Measurements from ENCODE around the gene SAMD4A. TPM values are rescaled to one million over a fixed set of nuclear protein-coding genes. Genes with fewer than 3 reads are reported as not detected.

The SAMD4A gene
- total RNA-seq, 4 donors from 2014 or later, result 2.9 to 19.5 (median 3.9) TPM

GRCh38 chr14:54724123-54724522 is 157.2 kb downstream of the SAMD4A start:
- no peaks in the 10 kb centered on the region for H3K9me3 ChIP-seq
- H3K4me1 ChIP-seq, result peaks cover 0 to under 1% (median 0%) of the 10 kb centered on the region in 3 donors
- TF ChIP-seq CTCF (IDR thresholded peaks at IDR 0.05) (no peak), POLR2A (IDR thresholded peaks at IDR 0.05) (no peak)
- no peak overlapping the region for H3K27ac ChIP-seq
- H3K4me3 ChIP-seq, result no peak overlapping the region
- H3K36me3 ChIP-seq, result no peaks in the 10 kb centered on the region
- WGBS, 2 donors, result 88% methylated on average over 3 to 4 of the region's 4 CpGs
- no peaks in the 10 kb centered on the region for H3K27me3 ChIP-seq
- DNase-seq, result no peak
- intact Hi-C loops (cut with DNase I), result no loop called here

- no peak for TF ChIP-seq POLR2A (IDR thresholded peaks at IDR 0.05)
- no peak for TF ChIP-seq CTCF (IDR thresholded peaks at IDR 0.05)
- no peaks in the 10 kb centered on the region for H3K36me3 ChIP-seq
- no peak for DNase-seq
- intact Hi-C loops (cut with DNase I), result no loop called here
- no peaks in the 10 kb centered on the region for H3K9me3 ChIP-seq
- no peaks in the 10 kb centered on the region for H3K27me3 ChIP-seq
- no peak overlapping the region for H3K4me3 ChIP-seq
- 76 to 85% methylated on average over 5 of the region's 5 CpGs for WGBS, 2 donors
- H3K27ac ChIP-seq, result no peak overlapping the region
- H3K4me1 ChIP-seq, result no peaks in the 10 kb centered on the region
These were observed 157.9 kb downstream of the SAMD4A start for GRCh38 chr14:54724676-54725325.

GRCh38 chr14:54725998-54726397 is 159.1 kb downstream of the SAMD4A start:
- Histone ChIP-seq H3K4me1 (peaks cover 0 to 3% (median 0%) of the 10 kb centered on the region in 3 donors), H3K27me3 (no peaks in the 10 kb centered on the region), H3K4me3 (no peak overlapping the region), H3K9me3 (no peaks in the 10 kb centered on the region), H3K36me3 (no peaks in the 10 kb centered on the region), H3K27ac (no peak overlapping the region)
- TF ChIP-seq CTCF (IDR thresholded peaks at IDR 0.05) (no peak), POLR2A (IDR thresholded peaks at IDR 0.05) (no peak)
- DNase-seq, result no peak
- intact Hi-C loops (cut with DNase I), result no loop called here

- Histone ChIP-seq H3K4me3 (no peak overlapping the region), H3K36me3 (no peaks in the 10 kb centered on the region), H3K27me3 (no peaks in the 10 kb centered on the region), H3K4me1 (peaks cover 0 to 8% (median 0%) of the 10 kb centered on the region in 3 donors), H3K27ac (no peak overlapping the region), H3K9me3 (no peaks in the 10 kb centered on the region)
- WGBS, 2 donors, result 82 to 89% methylated on average over 7 of the region's 7 CpGs
- TF ChIP-seq POLR2A (IDR thresholded peaks at IDR 0.05), result no peak
- no peak for DNase-seq
- intact Hi-C loops (cut with DNase I), result no loop called here
These were observed 161.0 kb downstream of the SAMD4A start for GRCh38 chr14:54727929-54728328.

GRCh38 chr14:54728700-54729527 is 162.0 kb downstream of the SAMD4A start:
- no peak overlapping the region for H3K4me3 ChIP-seq
- intact Hi-C loops (cut with DNase I), result no loop called here
- no peaks in the 10 kb centered on the region for H3K27me3 ChIP-seq
- WGBS, 2 donors, result 87 to 93% methylated on average over 8 to 9 of the region's 9 CpGs
- H3K4me1 ChIP-seq, result peaks cover 0 to 8% (median 0%) of the 10 kb centered on the region in 3 donors
- TF ChIP-seq POLR2A (IDR thresholded peaks at IDR 0.05), result no peak
- no peak for TF ChIP-seq CTCF (IDR thresholded peaks at IDR 0.05)
- DNase-seq, result no peak
- peak overlapping the region in 1 of 4 donors; percentile 62 for H3K27ac ChIP-seq
- H3K9me3 ChIP-seq, result no peaks in the 10 kb centered on the region
- no peaks in the 10 kb centered on the region for H3K36me3 ChIP-seq

Measured in esophagus squamous epithelium (tissue), 5 donors.